ENCODE measurements around the gene SYNE1.

DNA sequence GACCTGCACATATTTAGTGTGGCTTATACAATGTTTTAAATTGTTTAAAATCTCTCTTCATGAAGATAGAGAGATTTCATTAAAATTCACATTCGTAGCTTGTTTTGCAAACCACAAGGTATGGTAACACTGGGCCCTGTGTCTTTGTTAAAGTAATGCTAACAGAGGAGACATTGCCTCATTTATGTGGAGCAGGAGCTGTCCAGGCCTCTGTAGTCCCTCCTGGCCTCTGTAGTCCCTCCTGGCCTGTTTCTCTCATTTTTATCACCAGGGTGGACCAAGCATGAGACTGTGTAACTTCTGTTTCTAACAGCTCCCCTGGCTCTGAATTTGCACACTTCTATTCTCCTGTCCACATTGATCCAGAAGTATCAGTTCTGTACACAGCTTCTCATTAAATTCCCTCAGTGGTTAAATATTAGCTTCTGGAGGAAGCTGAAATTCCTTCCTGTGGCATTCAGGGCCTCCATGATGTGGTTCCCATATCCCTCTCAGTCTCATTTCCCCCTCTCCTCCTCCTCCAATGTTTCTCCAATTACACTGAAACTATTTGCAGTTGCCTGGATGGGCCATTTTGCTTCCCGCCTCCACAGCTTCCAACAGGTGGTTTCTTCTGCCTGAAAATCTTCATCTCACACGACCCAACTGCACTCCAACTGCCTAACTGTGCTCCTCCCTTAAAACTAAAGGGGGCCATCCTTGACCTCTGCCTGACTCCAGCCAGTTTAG is 340.4 kb downstream of the SYNE1 start:
- TF ChIP-seq CTCF (IDR thresholded peaks at IDR 0.05 in 4 of 5, conservative IDR thresholded peaks at IDR 0.05 in 1 of 5) (no peak), POLR2A (IDR thresholded peaks at IDR 0.05) (no peak)
